Smooth muscle cell (in vitro differentiated cells): Measurements from ENCODE around the gene ASPSCR1. TPM values are rescaled to one million over a fixed set of nuclear protein-coding genes. Genes with fewer than 3 reads are reported as not detected.
A peak's percentile ranks its signal among the peaks of the same experiment; 100 is the strongest.

ENCODE experiments used
- DNase-seq: peaks from one replicate; lab custom pipeline; 2025; ENCODE audit not compliant: unreplicated experiment; lab: John Stamatoyannopoulos, UW
- H2AFZ ChIP-seq: fragments of 200-600 bp; sonication (generic); 2 replicates; pipeline ENCODE4 v1.6.0; 2016; ENCODE audit warnings: antibody characterized with exemption, low read depth, mild to moderate bottlenecking
- H3F3A ChIP-seq: fragments of 200-600 bp; sonication (generic); 2 replicates; pipeline ENCODE4 v1.6.0; 2017; ENCODE audit warnings: antibody characterized with exemption, low read depth
- H3K27ac ChIP-seq: fragments of 200-600 bp; sonication (generic); 2 replicates; pipeline ENCODE4 v1.5.1; 2016; ENCODE audit warnings: low read depth, mild to moderate bottlenecking
- H3K27me3 ChIP-seq: fragments of 200-600 bp; sonication (generic); 2 replicates; pipeline ENCODE4 v1.6.1; 2016; ENCODE audit warnings: low read depth, mild to moderate bottlenecking
- H3K36me3 ChIP-seq: fragments of 200-600 bp; sonication (generic); 2 replicates; pipeline ENCODE4 v1.5.1; 2016; ENCODE audit warnings: low read depth
- H3K4me1 ChIP-seq: fragments of 200-600 bp; sonication (generic); 2 replicates; pipeline ENCODE4 v1.5.1; 2016; ENCODE audit warnings: low read depth
- H3K4me2 ChIP-seq: fragments of 200-600 bp; sonication (generic); 2 replicates; pipeline ENCODE4 v1.6.0; 2016; ENCODE audit warnings: mild to moderate bottlenecking
- H3K4me3 ChIP-seq: fragments of 200-600 bp; sonication (generic); 2 replicates; pipeline ENCODE4 v1.5.1; 2016; ENCODE audit warnings: mild to moderate bottlenecking
- H3K79me2 ChIP-seq: fragments of 200-600 bp; sonication (generic); 2 replicates; pipeline ENCODE4 v1.6.0; 2016; ENCODE audit warnings: low read depth, mild to moderate bottlenecking
- H3K9ac ChIP-seq: fragments of 200-600 bp; sonication (generic); 2 replicates; pipeline ENCODE4 v1.6.0; 2016; ENCODE audit warnings: low read depth
- H3K9me3 ChIP-seq: fragments of 200-600 bp; sonication (generic); replicated peaks from 2 replicates; pipeline ENCODE4 v1.5.1; 2016; ENCODE audit warnings: low read depth
- H4K20me1 ChIP-seq: fragments of 200-600 bp; sonication (generic); 2 replicates; pipeline ENCODE4 v1.6.0; 2016; ENCODE audit warnings: low read depth
- WGBS: methylation state at CpG from one replicate; pipeline ENCODE4 v1.1.7; 2016; ENCODE audit warnings: low lambda C conversion rate; 5-methylcytosine and 5-hydroxymethylcytosine counted together
- polyA plus RNA-seq: library from polyadenylated mRNA; unstranded; fragments of >200 nt; fragmentation: Nextera tagmentation; extraction: Ambion mirVana; gene quantifications from 2 replicates; pipeline ENCODE4 v1.2.1, GENCODE V29; 2016
- total RNA-seq: library from RNA; depleted of rRNA; stranded (reverse); fragments of >200 nt; gene quantifications from 2 replicates; pipeline ENCODE4 v1.2.3, GENCODE V29; 2014
- TF ChIP-seq, protein P1 (sequence below): fragments of 200-600 bp; sonication (generic); IDR thresholded peaks from 2 replicates; pipeline ENCODE4 v1.5.1; 2017; ENCODE audit warnings: borderline replicate concordance, mild to moderate bottlenecking, antibody characterized with exemption; ENCODE audit not compliant: insufficient read depth, poor library complexity, severe bottlenecking

Gene ASPSCR1
- total and polyA plus RNA-seq, 2 experiments from 2014 or later: 28.4 to 44.0 TPM

- Histone ChIP-seq H3K9me3 (no peaks in the 10 kb centered on the region), H4K20me1 (peaks cover 27% of the 10 kb centered on the region), H3K9ac (peak within 1 kb of the TSS; percentile 77), H3K27me3 (no peaks in the 10 kb centered on the region), H3K79me2 (peaks cover 3% of the 10 kb centered on the region), H3K4me3 (peak within 1 kb of the TSS; percentile 87), H3F3A (no peaks in the 10 kb centered on the region), H3K27ac (no peak within 1 kb of the TSS), H3K36me3 (no peaks in the 10 kb centered on the region), H3K4me2 (peak within 1 kb of the TSS; percentile 98), H3K4me1 (peaks cover 15% of the 10 kb centered on the region), H2AFZ (peak within 1 kb of the TSS; percentile 35)
- no peak for DNase-seq
- WGBS: 2% methylated on average over 35 of the region's 64 CpGs
- TF ChIP-seq, protein P1, sequence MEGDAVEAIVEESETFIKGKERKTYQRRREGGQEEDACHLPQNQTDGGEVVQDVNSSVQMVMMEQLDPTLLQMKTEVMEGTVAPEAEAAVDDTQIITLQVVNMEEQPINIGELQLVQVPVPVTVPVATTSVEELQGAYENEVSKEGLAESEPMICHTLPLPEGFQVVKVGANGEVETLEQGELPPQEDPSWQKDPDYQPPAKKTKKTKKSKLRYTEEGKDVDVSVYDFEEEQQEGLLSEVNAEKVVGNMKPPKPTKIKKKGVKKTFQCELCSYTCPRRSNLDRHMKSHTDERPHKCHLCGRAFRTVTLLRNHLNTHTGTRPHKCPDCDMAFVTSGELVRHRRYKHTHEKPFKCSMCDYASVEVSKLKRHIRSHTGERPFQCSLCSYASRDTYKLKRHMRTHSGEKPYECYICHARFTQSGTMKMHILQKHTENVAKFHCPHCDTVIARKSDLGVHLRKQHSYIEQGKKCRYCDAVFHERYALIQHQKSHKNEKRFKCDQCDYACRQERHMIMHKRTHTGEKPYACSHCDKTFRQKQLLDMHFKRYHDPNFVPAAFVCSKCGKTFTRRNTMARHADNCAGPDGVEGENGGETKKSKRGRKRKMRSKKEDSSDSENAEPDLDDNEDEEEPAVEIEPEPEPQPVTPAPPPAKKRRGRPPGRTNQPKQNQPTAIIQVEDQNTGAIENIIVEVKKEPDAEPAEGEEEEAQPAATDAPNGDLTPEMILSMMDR: no peak
Measured at GRCh38 chr17:82022310-82022980, 45.0 kb downstream of the ASPSCR1 start, which contains the start of gene CENPX. TSS of gene CENPX (minus strand) at chr17:82022878. CDS start at chr17:82022861, 17 bp downstream.

DNA sequence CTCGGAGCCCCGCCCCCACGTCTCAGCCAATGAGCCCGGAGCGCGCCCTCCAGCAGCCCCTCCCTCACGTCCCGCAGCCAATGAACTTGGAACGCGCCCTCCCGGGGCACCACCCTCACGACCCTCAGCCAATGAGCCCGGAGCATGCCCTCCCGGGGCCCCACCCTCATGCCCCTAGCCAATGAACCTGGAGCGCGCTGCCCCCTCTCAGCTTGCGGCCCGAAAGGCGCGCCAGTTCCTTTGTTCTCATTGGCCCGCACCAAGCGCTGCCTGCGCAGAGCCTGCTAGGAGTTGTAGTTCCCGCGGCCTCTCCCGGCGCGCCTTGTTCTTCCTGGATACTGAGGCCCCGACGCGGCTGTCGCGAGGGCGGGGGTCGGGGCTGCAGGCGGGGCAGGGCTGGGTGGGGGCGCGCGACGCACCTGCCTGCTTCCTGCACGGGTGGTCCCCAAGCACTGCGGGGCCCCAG, 45.6 kb downstream of the ASPSCR1 start, which contains the start of gene LRRC45:
Gene LRRC45, plus strand, starts transcription at position 325 of the 466 bp plus-strand sequence. CDS start 339 bp downstream, outside the sequence.
- Histone ChIP-seq H3F3A (no peaks in the 10 kb centered on the region), H3K36me3 (no peaks in the 10 kb centered on the region)
- DNase-seq: peak; percentile 99

DNA sequence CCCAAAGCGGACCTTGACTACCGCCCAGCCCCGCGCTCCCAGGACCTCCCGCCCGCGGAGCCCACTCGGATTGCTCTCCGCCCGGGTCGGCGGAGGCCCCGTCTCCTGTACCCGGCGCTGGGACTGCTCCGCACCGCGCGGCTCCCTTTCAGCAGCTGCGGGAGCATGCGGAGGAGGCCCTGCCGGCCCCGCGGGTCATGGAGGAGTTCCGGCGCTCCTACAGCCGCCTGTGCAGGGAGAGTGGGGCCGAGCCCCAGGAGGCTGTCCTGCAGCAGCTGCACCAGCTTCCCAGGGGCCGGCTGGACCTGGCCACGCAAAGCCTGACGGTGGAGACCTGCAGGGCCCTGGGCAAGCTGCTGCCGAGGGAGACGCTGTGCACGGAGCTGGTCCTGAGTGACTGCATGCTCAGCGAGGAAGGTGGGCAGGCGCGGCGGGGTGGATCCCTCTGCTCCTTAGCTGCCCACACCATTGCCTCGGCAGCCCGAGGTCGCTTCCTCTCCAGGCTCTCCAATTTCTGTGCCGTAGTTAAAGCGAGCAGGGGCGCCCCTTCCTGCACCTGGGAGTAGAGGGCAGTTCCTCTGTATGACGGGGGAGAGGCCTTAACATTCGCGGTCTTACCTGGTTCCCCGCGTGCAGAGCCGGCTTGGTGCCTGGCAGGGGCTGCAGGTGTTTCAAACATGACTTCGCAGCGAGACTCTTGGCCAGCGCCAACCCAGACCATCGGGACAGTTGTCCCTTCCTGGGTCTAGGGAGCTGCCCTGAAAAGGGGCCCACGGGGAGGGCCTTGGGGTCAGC, 46.2 kb downstream of the ASPSCR1 start:
- Histone ChIP-seq H3K4me3 (peak overlapping the region; percentile 86), H3F3A (no peaks in the 10 kb centered on the region), H3K4me2 (peak overlapping the region; percentile 97), H3K9me3 (no peaks in the 10 kb centered on the region), H3K79me2 (peaks cover 3% of the 10 kb centered on the region), H4K20me1 (peaks cover 27% of the 10 kb centered on the region), H3K4me1 (peaks cover 15% of the 10 kb centered on the region), H3K27ac (no peak overlapping the region), H3K27me3 (no peaks in the 10 kb centered on the region), H3K9ac (peak overlapping the region; percentile 35), H3K36me3 (no peaks in the 10 kb centered on the region), H2AFZ (peak overlapping the region; percentile 35)
- TF ChIP-seq, protein P1: no peak
- 12% methylated on average over 51 of the region's 55 CpGs for WGBS
- no peak for DNase-seq

More for the DNA sequence above, 45.6 kb downstream of the ASPSCR1 start, which contains the start of gene LRRC45:
- Histone ChIP-seq H3K4me3 (peak within 1 kb of the TSS; percentile 87), H3K4me1 (peaks cover 15% of the 10 kb centered on the region), H3K4me2 (peak within 1 kb of the TSS; percentile 98), H4K20me1 (peaks cover 27% of the 10 kb centered on the region), H3K9ac (peak within 1 kb of the TSS; percentile 77), H3K27me3 (no peaks in the 10 kb centered on the region), H3K9me3 (no peaks in the 10 kb centered on the region), H3K27ac (no peak within 1 kb of the TSS), H3K79me2 (peaks cover 3% of the 10 kb centered on the region), H2AFZ (peak within 1 kb of the TSS; percentile 35)
- TF ChIP-seq, protein P1: no peak
- 1% methylated on average over 31 of the region's 42 CpGs for WGBS
